ENCODE results near the gene PTGS1.
"Not testable (repeated sequence)": the region's sequence is repeated elsewhere in the genome, so short reads cannot be mapped to it uniquely, and the experiment has no call there.

PTGS1 gene

GRCh38 chr9:122398371-122398924, 27.6 kb downstream of the PTGS1 start:
- DNase-seq (ENCODE audit: low spot score), result no peak

GRCh38 chr9:122401896-122402295, 31.1 kb downstream of the PTGS1 start:
- no peak for DNase-seq (ENCODE audit: low spot score)

- no peak for DNase-seq (ENCODE audit: low spot score)
Measured at GRCh38 chr9:122402403-122402871, 31.6 kb downstream of the PTGS1 start.

GRCh38 chr9:122402874-122403273, 32.0 kb downstream of the PTGS1 start:
- DNase-seq (ENCODE audit: low spot score), result no peak

- DNase-seq (ENCODE audit: low spot score), result no peak
Measured at GRCh38 chr9:122403381-122404000, 32.7 kb downstream of the PTGS1 start.

GRCh38 chr9:122405304-122406069, 34.7 kb downstream of the PTGS1 start:
- DNase-seq (ENCODE audit: low spot score), result not testable (repeated sequence)

GRCh38 chr9:122406070-122406890, 35.5 kb downstream of the PTGS1 start:
- no peak for DNase-seq (ENCODE audit: low spot score)

- DNase-seq (ENCODE audit: low spot score), result not testable (repeated sequence)
Measured at GRCh38 chr9:122414108-122414507, 43.3 kb downstream of the PTGS1 start.

- DNase-seq (ENCODE audit: low spot score), result no peak
Measured at GRCh38 chr9:122418016-122418415, 47.2 kb downstream of the PTGS1 start.

- no peak for DNase-seq (ENCODE audit: low spot score)
Measured at GRCh38 chr9:122420315-122420714, 49.5 kb downstream of the PTGS1 start.

- no peak for DNase-seq (ENCODE audit: low spot score)
Measured at GRCh38 chr9:122425087-122425486, 54.3 kb downstream of the PTGS1 start.

- no peak for DNase-seq (ENCODE audit: low spot score)
Measured at GRCh38 chr9:122426723-122427122, 55.9 kb downstream of the PTGS1 start.

GRCh38 chr9:122442568-122442967, 71.7 kb downstream of the PTGS1 start:
- DNase-seq (ENCODE audit: low spot score), result no peak

- no peak for DNase-seq (ENCODE audit: low spot score)
Measured at GRCh38 chr9:122444041-122444733, 73.4 kb downstream of the PTGS1 start.

Data from ecto neural progenitor cell (in vitro differentiated cells).